Heart left ventricle (tissue), 13 donors: ENCODE data around the gene INPP5D.

Source experiments
- CTCF ChIP-seq, 12 donors: fragments of 200-600 bp; sonication (generic) in 4 of 12; IDR thresholded peaks; one replicate each; pipeline versions ENCODE4 v1.5.0 to v1.8.0; 2018 to 2022; ENCODE audit warnings: antibody characterized with exemption in 12 of 12, mild to moderate bottlenecking in 5 of 12
- POLR2A ChIP-seq, 2 donors: fragments of 450-650 bp; IDR thresholded peaks; one replicate each; pipeline ENCODE4 v1.6.1; 2017; ENCODE audit warnings: antibody characterized with exemption in 2 of 2, mild to moderate bottlenecking in 2 of 2, moderate library complexity in 2 of 2
- donor health status: ischemic (EF 13 %, LVEDD 7.1; RV severe dilation, severe dysfunction).
- donor health status: DM: no; HTN: yes; CAD: no.
- donor health status: DM: no; HTN: no; CAD: no.
- donor health status: ischemic (EF 25% LVEDD 6.9; RV normal size, moderate dysfunction).
- donor health status: ischemic (EF 25% LVEDD 5.7; RV mildly dilated, moderate dysfunction).
- donor health status: ischemic (EF 35%, LVEDD 5.7; RV mildly dilated, moderate dysfunction).
- donor health status: nonischemic (EF 11% LVEDD 7.7; RV severe dilation, severe dysfunction).
- donor health status: DM: yes; HTN: yes; CAD: no.
- donor health status: PGD.
- donor health status: ischemic (EF 29% LVEDD 5.4; RV normal size, mild dysfunction).
- donor health status: nonischemic (EF 23%, LVEDD 6.1; RV moderate dilation, normal function).

- TF ChIP-seq POLR2A (IDR thresholded peaks at IDR 0.05), result no peak
- no peak for TF ChIP-seq CTCF (IDR thresholded peaks at IDR 0.05)
Measured at GRCh38 chr2:233011702-233012131, 48.4 kb upstream of the INPP5D start.
